GM12801 (cell line): ENCODE results near the gene GMPR2.

ENCODE experiments used
- TF ChIP-seq, protein P1 (sequence below): IDR thresholded peaks from one replicate; pipeline ENCODE4 v1.5.1; 2011; ENCODE audit warnings: control low read depth; ENCODE audit not compliant: insufficient read length; ENCODE audit errors: extremely low read depth

Gene GMPR2

DNA sequence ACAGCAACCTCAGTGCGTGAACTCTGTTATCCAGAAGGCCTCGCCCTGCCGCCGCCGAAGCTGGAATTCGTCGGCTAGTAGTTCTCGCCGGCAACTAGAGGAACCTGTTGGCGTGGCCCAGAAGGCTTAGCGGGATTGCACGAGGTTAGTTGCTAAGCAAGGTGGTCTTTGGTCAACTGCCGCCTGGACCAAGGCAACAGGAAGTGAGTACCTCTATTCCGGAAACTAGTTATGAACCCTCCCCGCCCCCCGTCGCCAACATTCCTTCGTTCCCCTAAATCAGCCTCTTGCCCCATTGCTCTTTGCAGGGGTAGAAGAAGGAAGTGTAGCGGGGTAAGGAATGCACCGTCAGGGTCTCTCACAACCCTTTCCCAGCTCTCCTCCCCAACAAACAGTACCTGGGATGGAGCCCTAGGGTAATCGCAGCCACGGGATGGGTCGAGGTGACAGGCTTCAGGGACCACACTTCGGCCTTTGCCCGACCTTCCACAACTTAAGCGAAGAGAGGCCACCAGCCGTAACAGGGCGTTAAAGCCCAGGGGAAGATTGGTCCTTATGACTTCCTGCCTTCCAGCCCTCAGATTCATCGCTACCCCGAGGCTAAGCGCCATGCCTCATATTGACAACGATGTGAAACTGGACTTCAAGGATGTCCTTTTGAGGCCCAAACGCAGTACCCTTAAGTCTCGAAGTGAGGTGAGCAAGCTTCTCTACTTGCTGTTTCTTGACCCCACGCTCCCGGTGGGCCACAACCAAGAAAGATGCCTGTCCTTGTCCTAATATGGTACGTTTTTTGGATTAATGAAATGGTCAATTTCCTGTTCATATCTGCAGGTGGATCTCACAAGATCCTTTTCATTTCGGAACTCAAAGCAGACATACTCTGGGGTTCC lies at the start of gene GMPR2:
Gene GMPR2 (plus strand): TSS at position 285 of the 893 bp plus-strand sequence. CDS start 325 bp downstream, at position 610.
- TF ChIP-seq, protein P1, sequence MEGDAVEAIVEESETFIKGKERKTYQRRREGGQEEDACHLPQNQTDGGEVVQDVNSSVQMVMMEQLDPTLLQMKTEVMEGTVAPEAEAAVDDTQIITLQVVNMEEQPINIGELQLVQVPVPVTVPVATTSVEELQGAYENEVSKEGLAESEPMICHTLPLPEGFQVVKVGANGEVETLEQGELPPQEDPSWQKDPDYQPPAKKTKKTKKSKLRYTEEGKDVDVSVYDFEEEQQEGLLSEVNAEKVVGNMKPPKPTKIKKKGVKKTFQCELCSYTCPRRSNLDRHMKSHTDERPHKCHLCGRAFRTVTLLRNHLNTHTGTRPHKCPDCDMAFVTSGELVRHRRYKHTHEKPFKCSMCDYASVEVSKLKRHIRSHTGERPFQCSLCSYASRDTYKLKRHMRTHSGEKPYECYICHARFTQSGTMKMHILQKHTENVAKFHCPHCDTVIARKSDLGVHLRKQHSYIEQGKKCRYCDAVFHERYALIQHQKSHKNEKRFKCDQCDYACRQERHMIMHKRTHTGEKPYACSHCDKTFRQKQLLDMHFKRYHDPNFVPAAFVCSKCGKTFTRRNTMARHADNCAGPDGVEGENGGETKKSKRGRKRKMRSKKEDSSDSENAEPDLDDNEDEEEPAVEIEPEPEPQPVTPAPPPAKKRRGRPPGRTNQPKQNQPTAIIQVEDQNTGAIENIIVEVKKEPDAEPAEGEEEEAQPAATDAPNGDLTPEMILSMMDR, result no peak

DNA sequence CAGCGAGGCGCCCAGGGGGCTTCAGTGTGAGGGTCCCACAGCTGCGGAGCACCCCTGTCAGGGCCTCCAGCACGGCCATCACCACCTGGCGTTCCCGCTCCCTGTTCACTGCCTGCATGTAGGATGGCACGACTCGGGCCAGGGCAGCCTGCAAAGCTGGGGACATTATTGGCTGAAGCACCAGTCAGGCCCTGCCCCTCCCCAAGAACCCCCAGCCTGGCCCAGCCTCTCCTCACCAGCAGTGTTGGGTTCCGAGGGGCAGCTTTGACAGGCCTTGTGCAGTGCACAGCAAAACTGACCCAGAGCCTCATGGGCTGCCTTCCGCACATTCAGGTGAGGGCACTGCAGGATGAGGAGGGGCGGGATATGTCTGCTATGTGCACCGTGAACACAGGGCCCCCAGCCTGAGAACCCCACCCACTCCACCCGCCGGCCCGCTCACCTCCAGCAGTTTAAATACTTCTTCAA lies 49.7 kb upstream of the GMPR2 start:
- TF ChIP-seq, protein P1, result no peak

DNA sequence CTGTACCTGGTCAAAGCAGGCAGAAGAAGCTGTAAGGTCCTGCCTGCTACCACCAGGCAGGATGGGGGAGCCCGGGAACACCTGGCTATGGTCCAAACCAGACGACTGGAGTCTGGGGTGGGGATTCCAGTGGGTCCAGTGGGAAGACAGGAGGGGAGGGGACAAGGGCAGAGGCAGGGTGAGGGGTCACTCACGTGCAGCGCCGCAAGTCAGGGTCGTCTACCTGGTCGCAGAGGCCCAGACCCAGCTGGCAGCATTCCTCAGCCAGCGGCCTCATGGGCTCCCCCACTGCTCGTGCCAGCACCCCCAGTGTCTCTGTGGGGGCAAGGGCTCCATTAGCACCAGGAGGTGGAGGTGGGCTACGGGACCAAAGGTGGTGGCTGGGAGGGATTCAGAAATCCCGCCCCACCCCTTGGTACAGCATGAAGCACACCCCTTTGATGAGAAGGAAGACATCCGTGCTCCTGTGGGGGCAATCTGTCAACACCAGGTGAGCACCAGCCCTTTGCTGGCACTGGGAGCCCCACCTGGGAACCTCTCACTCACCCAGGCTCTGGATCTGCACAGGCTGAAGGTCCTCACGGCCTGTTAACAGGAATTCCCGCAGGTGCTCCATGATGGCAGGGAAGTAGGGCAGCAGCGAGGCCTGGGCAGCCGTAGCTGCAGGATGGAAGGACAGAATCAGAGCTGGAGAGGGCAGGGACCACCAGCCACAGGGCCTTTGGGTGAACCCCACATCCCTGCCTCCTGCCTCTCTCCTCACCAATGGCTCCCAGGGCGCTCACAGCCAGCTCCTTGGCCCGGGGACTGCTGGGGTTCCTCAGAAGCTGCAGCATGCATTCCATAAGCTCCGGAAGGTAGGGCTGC lies 48.4 kb upstream of the GMPR2 start:
- TF ChIP-seq, protein P1, result no peak

DNA sequence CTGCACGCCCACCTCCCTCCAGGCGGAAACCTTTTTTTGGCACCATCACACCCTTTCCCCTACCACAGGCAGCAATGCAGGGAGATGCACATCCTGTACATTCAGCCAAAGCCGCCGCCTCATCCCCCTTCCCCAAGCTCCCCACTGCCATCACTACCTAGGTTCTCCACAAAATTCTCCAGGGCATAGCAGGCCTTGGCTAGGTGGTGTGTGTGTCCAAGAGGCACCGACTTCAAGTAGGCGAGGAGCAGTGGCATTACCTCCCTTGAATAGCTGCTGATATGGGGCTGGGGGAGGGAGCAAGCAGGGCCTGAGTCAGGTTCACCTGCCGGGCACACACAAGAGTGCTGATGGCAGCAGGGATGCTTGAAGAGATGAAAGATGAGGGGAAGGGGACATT lies 47.7 kb upstream of the GMPR2 start:
- TF ChIP-seq, protein P1, result no peak

DNA sequence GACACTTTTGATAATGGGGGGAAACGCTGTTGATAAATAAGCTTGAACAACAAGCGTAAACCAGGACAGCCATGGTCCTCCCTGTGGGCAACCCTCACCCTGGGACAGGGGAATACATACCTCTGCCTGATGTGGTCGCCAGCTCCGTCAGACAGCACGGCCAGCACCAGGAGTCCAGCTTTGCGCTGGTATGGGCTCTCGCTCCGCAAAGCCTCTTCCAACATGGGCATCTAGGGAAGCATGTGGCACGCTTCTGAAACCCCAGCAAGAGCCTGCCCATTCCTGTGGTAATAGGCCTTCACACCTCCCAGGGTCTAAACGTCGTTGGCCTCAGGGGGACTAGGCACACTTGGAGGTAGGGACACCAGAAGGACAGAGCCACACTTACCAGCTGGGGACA lies 47.0 kb upstream of the GMPR2 start:
- TF ChIP-seq, protein P1, result no peak

DNA sequence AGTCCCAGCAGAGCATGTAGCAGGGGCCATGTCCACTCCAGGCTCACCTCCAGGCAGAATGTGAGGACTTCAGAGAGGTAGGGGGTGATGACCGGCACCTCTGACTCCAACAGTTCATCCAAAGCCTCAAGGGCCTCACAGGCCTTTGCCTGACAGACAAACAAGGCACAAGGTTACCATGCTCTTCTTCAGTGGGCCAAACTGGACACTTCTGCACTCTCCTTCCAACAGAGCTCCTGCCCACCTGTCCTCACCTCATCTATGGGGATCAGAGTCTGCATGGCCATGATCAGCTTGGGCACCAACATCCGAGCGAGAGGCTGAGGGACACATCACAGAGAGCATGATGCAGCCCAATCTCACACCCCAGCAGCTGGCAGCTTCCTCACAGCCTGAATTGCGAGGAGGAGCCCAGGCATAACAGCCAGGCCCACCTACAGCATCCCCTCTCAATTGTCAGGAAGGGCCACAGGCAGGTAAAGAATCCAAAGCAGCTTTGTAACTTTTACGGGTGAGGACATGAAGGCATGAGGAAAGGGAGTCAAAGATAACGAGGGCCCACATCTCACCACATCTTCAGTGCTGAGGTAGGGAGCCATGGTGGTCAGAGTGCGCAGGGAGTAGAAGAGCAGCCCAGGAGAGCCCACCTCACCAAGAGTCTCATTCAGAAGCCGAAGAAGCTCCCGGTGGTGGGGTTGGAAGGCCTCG lies 45.7 kb upstream of the GMPR2 start:
- TF ChIP-seq, protein P1, result no peak

DNA sequence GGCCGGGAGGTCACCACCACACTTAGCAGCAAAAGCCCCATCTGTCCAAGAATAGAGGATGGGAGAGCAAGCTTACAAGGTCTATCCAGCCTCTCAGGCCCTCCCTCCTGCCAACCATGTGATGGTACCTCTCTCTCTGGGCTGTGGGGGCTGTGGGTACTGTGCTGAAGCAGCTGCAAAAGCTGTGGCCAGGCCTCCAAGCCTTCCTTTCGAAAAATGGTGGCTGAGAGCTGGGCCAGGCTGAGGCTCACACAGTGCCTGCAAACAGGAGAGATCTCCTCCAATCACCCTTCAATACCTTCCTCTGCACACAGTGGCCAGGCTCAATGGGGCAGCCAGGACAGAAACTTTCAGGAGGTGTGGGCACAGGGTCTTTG lies 45.2 kb upstream of the GMPR2 start:
- TF ChIP-seq, protein P1, result no peak
